ENCODE results near the gene SATB2.

- TF ChIP-seq CTCF (IDR thresholded peaks at IDR 0.05) (no peak), USF2 (IDR thresholded peaks at IDR 0.05; ENCODE audit: borderline replicate concordance, low read depth, low read length) (no peak), NRF1 (IDR thresholded peaks at IDR 0.05; ENCODE audit: low read depth, low read length) (no peak), GATA2 (CRISPR knock-in tag; IDR thresholded peaks at IDR 0.05) (no peak), RAD21 (IDR thresholded peaks at IDR 0.05; ENCODE audit: low read length) (no peak), TAF1 (IDR thresholded peaks at IDR 0.05; ENCODE audit: borderline replicate concordance, low read depth, low read length) (no peak), NFIC (IDR thresholded peaks at IDR 0.05; ENCODE audit: borderline replicate concordance) (no peak), CHD2 (IDR thresholded peaks at IDR 0.05; ENCODE audit: low read length, partially characterized antibody) (no peak), EP300 (IDR thresholded peaks at IDR 0.05; ENCODE audit: borderline replicate concordance in 1 of 2, low read depth in 1 of 2, low read length in 1 of 2) (no peak), GABPA (IDR thresholded peaks at IDR 0.05; ENCODE audit: low read depth) (no peak), POLR2AphosphoS5 (IDR thresholded peaks at IDR 0.05; ENCODE audit: low read depth, low read length) (no peak), EZH2phosphoT487 (IDR thresholded peaks at IDR 0.05; ENCODE audit: borderline replicate concordance, low read depth) (no peak), RCOR1 (IDR thresholded peaks at IDR 0.05; ENCODE audit: low read length) (no peak)
Measured at GRCh38 chr2:199261239-199261638, 196.5 kb downstream of the SATB2 start.
